ENCODE results near the gene UNK. TPM values are rescaled to one million over a fixed set of nuclear protein-coding genes. Genes with fewer than 3 reads are reported as not detected.

UNK gene
- total and polyA plus RNA-seq, 2 donors (not counting 1 experiment from before 2014, with no cell fraction given): 35.5 to 70.3 TPM

DNA sequence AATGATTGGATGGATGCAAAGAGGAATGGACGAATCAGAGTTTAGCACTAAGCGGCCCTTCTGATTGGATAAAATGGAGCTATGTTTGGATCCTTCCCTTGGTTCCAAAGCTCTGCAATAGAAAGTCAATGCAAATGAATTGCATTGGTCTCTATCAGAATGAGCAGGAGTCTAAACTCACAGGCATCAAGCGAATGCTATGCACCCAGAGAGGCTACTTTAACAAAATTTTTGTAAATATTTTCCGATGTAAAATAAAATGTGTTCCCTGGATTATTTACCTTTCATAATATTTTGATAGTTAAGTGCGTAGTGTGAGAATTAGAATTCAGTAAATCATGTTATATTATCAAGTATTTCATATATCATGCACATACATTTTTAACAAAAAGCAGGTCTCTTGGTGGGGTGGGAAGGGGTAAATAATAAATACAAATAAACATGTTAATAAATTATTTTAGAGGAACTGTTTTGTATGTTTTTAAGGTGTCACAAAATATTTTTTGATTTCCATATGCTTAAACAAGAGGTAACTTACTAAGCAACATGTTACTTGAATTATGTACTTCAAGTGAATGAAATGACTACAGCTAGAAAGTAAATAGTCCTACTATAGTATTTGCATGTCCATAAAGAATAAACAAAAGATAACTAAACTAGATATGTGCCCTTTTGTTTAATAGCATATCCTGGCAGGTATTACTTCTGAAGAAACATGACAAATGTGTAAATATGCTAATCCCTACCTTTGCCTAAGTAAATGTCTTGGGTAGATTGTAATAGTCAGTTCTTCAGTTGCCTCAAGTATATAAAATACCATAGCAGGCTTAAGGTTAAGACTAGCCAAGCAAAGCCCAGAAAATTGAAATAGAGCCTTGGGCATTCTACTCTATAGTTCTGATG lies 4.4 kb upstream of the UNK start:
- Histone ChIP-seq H4K20me1 (ENCODE audit: control insufficient read depth, insufficient read depth, low read length, poor library complexity, severe bottlenecking) (peaks cover 43% of the 10 kb centered on the region), H3K4me1 (ENCODE audit: control insufficient read depth in 2 of 2, insufficient read depth in 2 of 2, low read length in 2 of 2) (peaks cover 38 to 60% of the 10 kb centered on the region in 2 donors), H3K79me2 (ENCODE audit: control insufficient read depth, insufficient read depth, low read length) (peaks cover 30% of the 10 kb centered on the region), H3K4me3 (ENCODE audit: control extremely low read depth in 1 of 5, extremely low read depth in 1 of 5, insufficient read depth in 1 of 5, low read depth in 2 of 5, low read length in 4 of 5) (peak overlapping the region in 1 of 5 experiments; percentile 11), H3K9me3 (ENCODE audit: control extremely low read depth in 1 of 3, control insufficient read depth in 2 of 3, insufficient read depth in 1 of 3, low read length in 2 of 3) (no peaks in the 10 kb centered on the region), H3K27me3 (replicated peaks in 1 of 4; ENCODE audit: control extremely low read depth in 1 of 4, control insufficient read depth in 3 of 4, insufficient read depth in 4 of 4, low read length in 3 of 4) (no peaks in the 10 kb centered on the region), H3K4me2 (replicated peaks; ENCODE audit: low read depth, low read length, poor library complexity, severe bottlenecking) (peak overlapping the region; percentile 54), H3K36me3 (replicated peaks in 1 of 2; ENCODE audit: control extremely low read depth in 1 of 2, control insufficient read depth in 1 of 2, extremely low read depth in 1 of 2, insufficient read depth in 2 of 2, low read length in 1 of 2) (peaks cover 4 to 34% of the 10 kb centered on the region in 2 experiments), H2AFZ (ENCODE audit: insufficient read depth, low read depth, low read length, poor library complexity, severe bottlenecking) (no peak overlapping the region), H3K27ac (ENCODE audit: low read length in 2 of 2) (no peak overlapping the region), H3K9ac (ENCODE audit: low read length) (no peak overlapping the region)
- intact Hi-C loops (cut with micrococcal nuclease): loop anchor here (1.0 kb wide), 2 partner anchors 15 to 75 kb away; partner anchors contain the start of genes GALK1 and WBP2
- 0% methylated on average over 2 of the region's 5 CpGs for WGBS (ENCODE audit: insufficient coverage)
- TF ChIP-seq, protein P1, sequence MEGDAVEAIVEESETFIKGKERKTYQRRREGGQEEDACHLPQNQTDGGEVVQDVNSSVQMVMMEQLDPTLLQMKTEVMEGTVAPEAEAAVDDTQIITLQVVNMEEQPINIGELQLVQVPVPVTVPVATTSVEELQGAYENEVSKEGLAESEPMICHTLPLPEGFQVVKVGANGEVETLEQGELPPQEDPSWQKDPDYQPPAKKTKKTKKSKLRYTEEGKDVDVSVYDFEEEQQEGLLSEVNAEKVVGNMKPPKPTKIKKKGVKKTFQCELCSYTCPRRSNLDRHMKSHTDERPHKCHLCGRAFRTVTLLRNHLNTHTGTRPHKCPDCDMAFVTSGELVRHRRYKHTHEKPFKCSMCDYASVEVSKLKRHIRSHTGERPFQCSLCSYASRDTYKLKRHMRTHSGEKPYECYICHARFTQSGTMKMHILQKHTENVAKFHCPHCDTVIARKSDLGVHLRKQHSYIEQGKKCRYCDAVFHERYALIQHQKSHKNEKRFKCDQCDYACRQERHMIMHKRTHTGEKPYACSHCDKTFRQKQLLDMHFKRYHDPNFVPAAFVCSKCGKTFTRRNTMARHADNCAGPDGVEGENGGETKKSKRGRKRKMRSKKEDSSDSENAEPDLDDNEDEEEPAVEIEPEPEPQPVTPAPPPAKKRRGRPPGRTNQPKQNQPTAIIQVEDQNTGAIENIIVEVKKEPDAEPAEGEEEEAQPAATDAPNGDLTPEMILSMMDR (IDR thresholded peaks at IDR 0.05): no peak
- TF ChIP-seq EZH2 (IDR thresholded peaks at IDR 0.05; ENCODE audit: borderline replicate concordance, insufficient read depth, low read depth, low read length, poor library complexity, severe bottlenecking): no peak
- peak overlapping the region; percentile 94 for H3K4me3 Mint-ChIP-seq
- CTCF ChIA-PET: interaction anchor here (2.0 to 8.5 kb wide), 4 partner anchors 15 to 64 kb away, joined by 5 to 54 read pairs (median 24); partner anchors contain the start of genes GALK1 and UNC13D
- peak overlapping the region; percentile 99 for H3K27ac Mint-ChIP-seq
- no peaks in the 10 kb centered on the region for H3K27me3 Mint-ChIP-seq
- peaks cover 68% of the 10 kb centered on the region for H3K4me1 Mint-ChIP-seq
- H3K9me3 Mint-ChIP-seq (ENCODE audit: insufficient read depth): peaks cover 3% of the 10 kb centered on the region
- POLR2A ChIA-PET: interaction anchor here (0.6 to 8.4 kb wide), 17 partner anchors 9 to 1681 kb away, joined by 3 to 78 read pairs (median 4); partner anchors contain the start of genes GALK1, TRIM65 and WBP2
- ATAC-seq (ENCODE audit: low read depth): no peak
- no peak for DNase-seq

All from B cell (primary cell).